ENCODE data around the gene TMEM132A. TPM values are rescaled to one million over a fixed set of nuclear protein-coding genes. Genes with fewer than 3 reads are reported as not detected.
"Not testable (repeated sequence)": the region's sequence is repeated elsewhere in the genome, so short reads cannot be mapped to it uniquely, and the experiment has no call there.

Gene TMEM132A
- total RNA-seq, 1 experiment from 2014 or later, result 84.2 TPM

DNA sequence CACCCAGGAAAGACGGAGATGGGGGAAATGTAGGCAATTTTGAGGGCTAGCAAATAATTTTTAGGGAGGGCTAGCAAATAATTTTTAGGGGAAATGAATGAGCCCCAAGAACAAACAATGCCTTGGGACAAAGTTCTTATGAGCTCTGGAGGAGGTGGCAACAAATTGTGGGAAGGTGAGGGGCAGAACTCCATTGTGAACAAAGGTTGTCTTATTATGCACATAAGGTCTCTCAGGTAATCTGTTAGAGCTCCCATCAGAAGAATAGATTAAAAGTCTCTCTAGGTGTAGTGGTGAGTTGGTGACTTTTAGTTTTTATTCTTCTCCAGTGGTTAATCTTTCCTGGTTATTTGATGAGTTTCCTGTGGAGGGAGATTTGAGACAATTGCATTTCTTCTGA is 15.5 kb upstream of the TMEM132A start:
- no peaks in the 10 kb centered on the region for H3K9me2 ChIP-seq (replicated peaks; ENCODE audit: low read length)
- peaks cover 26% of the 10 kb centered on the region for H3K79me2 ChIP-seq (ENCODE audit: low read length)
- BruUV-seq (replicated peaks), result no TSS peak
- H3F3A ChIP-seq (ENCODE audit: low read length, unreplicated experiment), result no peaks in the 10 kb centered on the region
- TF ChIP-seq EZH2phosphoT487 (IDR thresholded peaks at IDR 0.05; ENCODE audit: borderline replicate concordance, low read length) (no peak), EZH2 (IDR thresholded peaks at IDR 0.05; ENCODE audit: low read length, unreplicated experiment) (no peak)
- TF ChIP-seq, protein P1, sequence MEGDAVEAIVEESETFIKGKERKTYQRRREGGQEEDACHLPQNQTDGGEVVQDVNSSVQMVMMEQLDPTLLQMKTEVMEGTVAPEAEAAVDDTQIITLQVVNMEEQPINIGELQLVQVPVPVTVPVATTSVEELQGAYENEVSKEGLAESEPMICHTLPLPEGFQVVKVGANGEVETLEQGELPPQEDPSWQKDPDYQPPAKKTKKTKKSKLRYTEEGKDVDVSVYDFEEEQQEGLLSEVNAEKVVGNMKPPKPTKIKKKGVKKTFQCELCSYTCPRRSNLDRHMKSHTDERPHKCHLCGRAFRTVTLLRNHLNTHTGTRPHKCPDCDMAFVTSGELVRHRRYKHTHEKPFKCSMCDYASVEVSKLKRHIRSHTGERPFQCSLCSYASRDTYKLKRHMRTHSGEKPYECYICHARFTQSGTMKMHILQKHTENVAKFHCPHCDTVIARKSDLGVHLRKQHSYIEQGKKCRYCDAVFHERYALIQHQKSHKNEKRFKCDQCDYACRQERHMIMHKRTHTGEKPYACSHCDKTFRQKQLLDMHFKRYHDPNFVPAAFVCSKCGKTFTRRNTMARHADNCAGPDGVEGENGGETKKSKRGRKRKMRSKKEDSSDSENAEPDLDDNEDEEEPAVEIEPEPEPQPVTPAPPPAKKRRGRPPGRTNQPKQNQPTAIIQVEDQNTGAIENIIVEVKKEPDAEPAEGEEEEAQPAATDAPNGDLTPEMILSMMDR (conservative IDR thresholded peaks at IDR 0.05; ENCODE audit: low read depth, low read length), result no peak
- no peak overlapping the region for H2AFZ ChIP-seq (ENCODE audit: low read length)
- H3K4me1 ChIP-seq (ENCODE audit: insufficient read depth, low read length), result peaks cover 26% of the 10 kb centered on the region
- peaks cover 17% of the 10 kb centered on the region for H4K20me1 ChIP-seq (ENCODE audit: low read length)
- H3K9me3 ChIP-seq (ENCODE audit: low read length), result no peaks in the 10 kb centered on the region
- POLR2A ChIA-PET (ENCODE audit: unreplicated experiment), result interaction anchor here (0.5 kb wide), 1 partner anchor 144 kb away, joined by 4 read pairs; no protein-coding TSS in a partner anchor
- no peak overlapping the region for H3K4me2 ChIP-seq (ENCODE audit: low read length)
- no peaks in the 10 kb centered on the region for H3K27me3 ChIP-seq (ENCODE audit: low read length)
- H3K36me3 ChIP-seq (ENCODE audit: low read depth, low read length), result peaks cover 5% of the 10 kb centered on the region; the same call in 1 of the 2 replicates
- H3K9ac ChIP-seq (ENCODE audit: low read length), result no peak overlapping the region
- intact Hi-C loops (cut with micrococcal nuclease), result no loop called here
- DNase-seq (no peak), ATAC-seq (no peak)
- no peak overlapping the region for H3K4me3 ChIP-seq (ENCODE audit: low read length)
- H3K27ac ChIP-seq (ENCODE audit: low read length), result no peak overlapping the region
- CTCF ChIA-PET, result no interaction called here

DNA sequence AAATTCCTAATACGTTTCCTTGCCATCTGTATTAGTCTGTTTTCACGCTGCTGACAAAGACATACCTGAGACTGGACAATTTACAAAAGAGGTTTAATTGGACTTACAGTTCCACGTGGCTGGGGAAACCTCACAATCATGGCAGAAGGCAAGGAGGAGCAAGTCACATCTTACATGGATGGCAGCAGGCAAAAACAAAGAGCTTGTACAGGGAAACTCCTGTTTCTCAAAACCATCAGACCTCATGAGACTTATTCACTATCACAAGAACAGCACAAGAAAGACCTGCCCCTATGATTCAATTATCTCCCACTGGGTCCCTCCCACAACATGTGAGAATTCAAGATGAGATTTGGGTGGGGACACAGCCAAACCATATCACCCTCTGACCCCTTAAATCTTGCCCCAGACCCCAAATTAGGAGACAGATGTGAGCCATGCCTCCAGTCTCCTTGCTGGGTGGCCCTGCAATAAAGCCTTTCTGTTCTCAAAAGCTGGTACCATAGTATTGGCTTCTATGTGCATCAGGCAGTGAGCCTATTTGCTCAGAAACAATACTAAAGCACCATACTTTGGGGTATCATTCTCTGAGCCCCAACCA is 14.5 kb upstream of the TMEM132A start:
- H3F3A ChIP-seq (ENCODE audit: low read length, unreplicated experiment); H3K27ac ChIP-seq (ENCODE audit: low read length); CTCF ChIA-PET; H3K4me3 ChIP-seq (ENCODE audit: low read length); BruUV-seq (replicated peaks); H4K20me1 ChIP-seq (ENCODE audit: low read length); intact Hi-C loops (cut with micrococcal nuclease); DNase-seq; H3K36me3 ChIP-seq (ENCODE audit: low read depth, low read length); H3K9me3 ChIP-seq (ENCODE audit: low read length); H3K4me2 ChIP-seq (ENCODE audit: low read length); H3K27me3 ChIP-seq (ENCODE audit: low read length); H2AFZ ChIP-seq (ENCODE audit: low read length); POLR2A ChIA-PET (ENCODE audit: unreplicated experiment); H3K9me2 ChIP-seq (replicated peaks; ENCODE audit: low read length); H3K9ac ChIP-seq (ENCODE audit: low read length); ATAC-seq: not testable (repeated sequence)
- Histone ChIP-seq H3K79me2 (ENCODE audit: low read length) (peaks cover 26% of the 10 kb centered on the region), H3K4me1 (ENCODE audit: insufficient read depth, low read length) (peaks cover 16% of the 10 kb centered on the region)

DNA sequence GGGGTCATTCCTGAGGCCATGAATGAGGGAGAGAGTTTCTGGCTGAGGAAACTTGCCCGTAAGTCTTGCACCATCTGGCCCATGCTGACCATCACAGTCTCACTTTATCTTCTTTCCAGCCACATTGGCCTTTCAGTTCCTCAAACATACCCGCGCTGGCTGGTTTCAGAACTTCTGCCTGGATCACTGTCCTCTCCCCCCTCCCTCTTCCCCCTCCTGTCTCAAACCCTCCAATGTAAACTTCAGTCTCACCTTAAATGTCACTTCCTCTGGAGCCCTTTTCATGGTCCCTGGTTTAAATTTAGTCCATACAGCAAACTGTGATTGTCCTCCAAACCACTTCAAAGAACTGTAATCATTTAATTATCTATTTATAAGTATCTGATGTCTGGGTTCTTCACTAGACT is 14.0 kb upstream of the TMEM132A start:
- Histone ChIP-seq H2AFZ (ENCODE audit: low read length) (no peak overlapping the region), H3K27ac (ENCODE audit: low read length) (no peak overlapping the region), H4K20me1 (ENCODE audit: low read length) (peaks cover 3% of the 10 kb centered on the region), H3K9me3 (ENCODE audit: low read length) (no peaks in the 10 kb centered on the region), H3K4me1 (ENCODE audit: insufficient read depth, low read length) (peaks cover 14% of the 10 kb centered on the region), H3K4me2 (ENCODE audit: low read length) (no peak overlapping the region), H3K9ac (ENCODE audit: low read length) (no peak overlapping the region), H3F3A (ENCODE audit: low read length, unreplicated experiment) (peaks cover 7% of the 10 kb centered on the region), H3K36me3 (ENCODE audit: low read depth, low read length) (no peaks in the 10 kb centered on the region), H3K9me2 (replicated peaks; ENCODE audit: low read length) (no peaks in the 10 kb centered on the region), H3K4me3 (ENCODE audit: low read length) (no peak overlapping the region), H3K27me3 (ENCODE audit: low read length) (no peaks in the 10 kb centered on the region), H3K79me2 (ENCODE audit: low read length) (peaks cover 26% of the 10 kb centered on the region)
- intact Hi-C loops (cut with micrococcal nuclease), result no loop called here
- no peak for ATAC-seq
- no peak for TF ChIP-seq EZH2phosphoT487 (IDR thresholded peaks at IDR 0.05; ENCODE audit: borderline replicate concordance, low read length)
- TF ChIP-seq EZH2 (IDR thresholded peaks at IDR 0.05; ENCODE audit: low read length, unreplicated experiment), result no peak
- TF ChIP-seq, protein P1 (conservative IDR thresholded peaks at IDR 0.05; ENCODE audit: low read depth, low read length), result no peak
- CTCF ChIA-PET, result no interaction called here
- BruUV-seq (replicated peaks), result no TSS peak
- POLR2A ChIA-PET (ENCODE audit: unreplicated experiment), result interaction anchor here (0.7 kb wide), 1 partner anchor 79 kb away, joined by 3 read pairs; no protein-coding TSS in a partner anchor
- no peak for DNase-seq

All from PC-3 (cell line).